ENCODE results near the gene NXPE4. TPM values are rescaled to one million over a fixed set of nuclear protein-coding genes. Genes with fewer than 3 reads are reported as not detected.
A peak's percentile ranks its signal among the peaks of the same experiment; 100 is the strongest.
"Not testable (repeated sequence)": the region's sequence is repeated elsewhere in the genome, so short reads cannot be mapped to it uniquely, and the experiment has no call there.

NXPE4 gene
- total RNA-seq, 1 donor: not detected

DNA sequence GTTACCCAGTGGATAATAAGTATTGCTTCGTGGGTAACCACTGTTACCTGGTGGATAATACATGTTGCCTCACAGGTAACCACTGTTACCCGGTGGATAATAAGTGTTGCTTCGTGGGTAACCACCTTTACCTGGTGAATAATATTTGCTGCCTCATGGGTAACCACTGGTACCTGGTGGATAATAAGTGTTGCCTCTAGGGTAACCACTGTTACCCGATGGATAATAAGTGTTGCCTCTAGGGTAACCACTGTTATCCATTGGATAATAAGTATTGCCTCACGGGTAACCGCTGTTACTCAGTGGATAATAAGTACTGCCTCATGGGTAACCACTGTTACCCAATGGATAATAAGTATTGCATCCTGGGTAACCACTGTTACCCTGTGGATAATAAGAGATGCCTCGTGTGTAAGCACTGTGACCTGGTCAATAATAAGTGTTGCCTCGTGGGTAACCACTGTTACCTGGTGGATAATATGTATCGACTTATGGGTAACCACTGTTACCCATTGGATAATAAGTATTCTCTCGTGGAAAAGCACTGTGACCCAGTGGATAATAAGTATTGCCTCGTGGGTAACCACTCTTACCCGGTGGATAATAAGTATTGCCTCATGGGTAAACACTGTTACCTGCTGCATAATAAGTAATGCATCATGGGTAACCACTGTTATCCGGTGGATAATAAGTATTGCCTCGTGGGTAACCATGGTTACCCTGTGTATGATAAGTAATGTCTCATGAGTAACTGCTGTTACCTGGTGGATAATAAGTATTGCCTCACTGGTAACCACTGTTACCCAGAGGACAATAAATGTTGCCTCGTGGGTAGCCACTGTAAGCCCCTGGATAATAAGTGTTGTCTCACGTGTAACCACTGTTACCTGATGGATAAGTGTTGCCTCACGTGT is 20.1 kb upstream of the NXPE4 start:
- DNase-seq (ENCODE audit: low read depth): no peak
- TF ChIP-seq, protein P1, sequence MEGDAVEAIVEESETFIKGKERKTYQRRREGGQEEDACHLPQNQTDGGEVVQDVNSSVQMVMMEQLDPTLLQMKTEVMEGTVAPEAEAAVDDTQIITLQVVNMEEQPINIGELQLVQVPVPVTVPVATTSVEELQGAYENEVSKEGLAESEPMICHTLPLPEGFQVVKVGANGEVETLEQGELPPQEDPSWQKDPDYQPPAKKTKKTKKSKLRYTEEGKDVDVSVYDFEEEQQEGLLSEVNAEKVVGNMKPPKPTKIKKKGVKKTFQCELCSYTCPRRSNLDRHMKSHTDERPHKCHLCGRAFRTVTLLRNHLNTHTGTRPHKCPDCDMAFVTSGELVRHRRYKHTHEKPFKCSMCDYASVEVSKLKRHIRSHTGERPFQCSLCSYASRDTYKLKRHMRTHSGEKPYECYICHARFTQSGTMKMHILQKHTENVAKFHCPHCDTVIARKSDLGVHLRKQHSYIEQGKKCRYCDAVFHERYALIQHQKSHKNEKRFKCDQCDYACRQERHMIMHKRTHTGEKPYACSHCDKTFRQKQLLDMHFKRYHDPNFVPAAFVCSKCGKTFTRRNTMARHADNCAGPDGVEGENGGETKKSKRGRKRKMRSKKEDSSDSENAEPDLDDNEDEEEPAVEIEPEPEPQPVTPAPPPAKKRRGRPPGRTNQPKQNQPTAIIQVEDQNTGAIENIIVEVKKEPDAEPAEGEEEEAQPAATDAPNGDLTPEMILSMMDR (IDR thresholded peaks at IDR 0.05; ENCODE audit: insufficient read depth, low read depth, low read length): no peak
- no peak overlapping the region for H3K4me3 ChIP-seq (ENCODE audit: low read depth, low read length)

- no peak for DNase-seq (ENCODE audit: low read depth)
- TF ChIP-seq, protein P1 (IDR thresholded peaks at IDR 0.05; ENCODE audit: insufficient read depth, low read depth, low read length): no peak
- H3K4me3 ChIP-seq (ENCODE audit: low read depth, low read length): no peak overlapping the region
Measured at GRCh38 chr11:114614127-114614720, 18.6 kb upstream of the NXPE4 start.

DNA sequence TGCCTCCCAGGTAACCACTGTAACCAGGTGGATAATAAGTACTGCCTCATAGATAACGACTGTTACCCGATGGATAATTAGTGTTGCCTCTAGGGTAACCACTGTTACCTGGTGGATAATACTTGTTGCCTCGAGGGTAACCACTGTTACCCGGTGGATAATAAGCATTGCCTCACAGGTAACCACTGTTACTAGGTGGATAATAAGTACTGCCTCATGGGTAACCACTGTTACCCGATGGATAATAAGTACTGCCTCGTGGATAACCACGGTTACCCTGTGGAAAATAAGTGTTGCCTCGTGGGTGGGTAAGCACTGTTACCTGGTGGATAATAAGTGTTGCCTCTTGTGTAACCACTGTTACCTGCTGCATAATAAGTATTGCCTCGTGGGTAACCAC is 17.5 kb upstream of the NXPE4 start:
- not testable (repeated sequence) for DNase-seq (ENCODE audit: low read depth); H3K4me3 ChIP-seq (ENCODE audit: low read depth, low read length)

GRCh38 chr11:114612686-114613085 is 17.1 kb upstream of the NXPE4 start:
- TF ChIP-seq, protein P1 (IDR thresholded peaks at IDR 0.05; ENCODE audit: insufficient read depth, low read depth, low read length): no peak

GRCh38 chr11:114612199-114612598 is 16.6 kb upstream of the NXPE4 start:
- not testable (repeated sequence) for H3K4me3 ChIP-seq (ENCODE audit: low read depth, low read length); DNase-seq (ENCODE audit: low read depth)

More at GRCh38 chr11:114612686-114613085, 17.1 kb upstream of the NXPE4 start:
- H3K4me3 ChIP-seq (ENCODE audit: low read depth, low read length): no peak overlapping the region
- DNase-seq (ENCODE audit: low read depth): no peak

GRCh38 chr11:114610984-114611944 is 15.7 kb upstream of the NXPE4 start:
- DNase-seq (ENCODE audit: low read depth): peak; percentile 13
- TF ChIP-seq, protein P1 (IDR thresholded peaks at IDR 0.05; ENCODE audit: insufficient read depth, low read depth, low read length): peak; percentile 27
- no peak overlapping the region for H3K4me3 ChIP-seq (ENCODE audit: low read depth, low read length)

DNA sequence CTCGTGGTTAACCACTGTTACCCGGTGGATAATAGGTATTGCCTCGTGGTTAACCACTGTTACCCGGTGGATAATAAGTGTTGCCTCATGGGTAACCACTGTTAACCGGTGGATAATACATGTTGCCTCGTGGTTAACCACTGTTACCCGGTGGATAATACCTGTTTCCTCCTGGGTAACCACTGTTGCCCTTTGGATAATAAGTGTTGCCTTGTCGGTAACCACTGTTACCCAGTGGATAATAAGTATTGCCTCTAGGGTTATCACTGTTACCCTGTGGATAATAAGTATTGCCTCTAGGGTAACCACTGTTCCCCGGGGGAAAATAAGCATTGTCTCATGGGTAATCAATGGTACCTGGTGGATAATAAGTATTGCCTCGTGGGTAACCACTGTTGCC is 15.0 kb upstream of the NXPE4 start:
- TF ChIP-seq, protein P1 (IDR thresholded peaks at IDR 0.05; ENCODE audit: insufficient read depth, low read depth, low read length): no peak
- DNase-seq (ENCODE audit: low read depth): no peak
- H3K4me3 ChIP-seq (ENCODE audit: low read depth, low read length): no peak overlapping the region

Measured in fibroblast of villous mesenchyme (primary cell).